Panc1 (cell line): ENCODE results near the gene OMP. TPM values are rescaled to one million over a fixed set of nuclear protein-coding genes. Genes with fewer than 3 reads are reported as not detected.

Experiments used
- ATAC-seq: fragments of 200-7000 bp; cut with Tn5 transposase; 2 replicates; pipeline ENCODE4 v1.9.1; 2020; ENCODE audit warnings: mild to moderate bottlenecking, moderate library complexity
- BruUV-seq: library from RNA; stranded (reverse); fragments of 400-500 nt; replicated peaks from 2 replicates; lab custom pipeline; 2021; lab: Mats Ljungman, UMichigan
- CTCF ChIA-PET: fragments of 300-600 bp; sonication (Branson Sonifier 250); formaldehyde crosslinking; loops from one replicate; lab custom pipeline; 2022; ENCODE audit warnings: antibody characterized with exemption; lab: Charles Lee
- POLR2A ChIA-PET: fragments of 300-600 bp; sonication (Branson Sonifier 250); formaldehyde crosslinking; loops from one replicate; lab custom pipeline; 2022; ENCODE audit warnings: antibody characterized with exemption; lab: Charles Lee
- DNase-seq: peaks from one replicate; pipeline ENCODE4 v3.0.0-alpha.2; 2010; ENCODE audit warnings: low read depth, low spot score
- H3K27ac ChIP-seq: 2 replicates; pipeline ENCODE4 v1.5.1; 2011; ENCODE audit warnings: mild to moderate bottlenecking, low read length, inconsistent platforms
- H3K27me3 ChIP-seq: fragments of 200-500 bp; sonication (Bioruptor generic); 2 replicates; pipeline ENCODE4 v1.6.0; 2014; ENCODE audit warnings: low read length, inconsistent platforms; ENCODE audit not compliant: control insufficient read depth, insufficient read depth
- H3K36me3 ChIP-seq: fragments of 200-500 bp; sonication (Bioruptor generic); 2 replicates; pipeline ENCODE4 v1.5.1; 2014; ENCODE audit warnings: inconsistent platforms, mild to moderate bottlenecking, low read length, moderate library complexity; ENCODE audit not compliant: control insufficient read depth, insufficient read depth
- H3K4me1 ChIP-seq: 2 replicates; pipeline ENCODE4 v1.5.1; 2011; ENCODE audit warnings: inconsistent platforms, mild to moderate bottlenecking, low read length, moderate library complexity; ENCODE audit not compliant: control insufficient read depth, insufficient read depth
- H3K4me3 ChIP-seq, 2 experiments: 2 replicates each; pipeline ENCODE4 v1.5.1; 2011 to 2012; ENCODE audit warnings: low read depth in 2 of 2, low read length in 2 of 2, mild to moderate bottlenecking in 2 of 2, inconsistent platforms in 1 of 2, moderate library complexity in 1 of 2
- H3K9me3 ChIP-seq: fragments of 200-500 bp; sonication (Bioruptor generic); 2 replicates; pipeline ENCODE4 v1.5.1; 2014; ENCODE audit warnings: low read depth, mild to moderate bottlenecking, inconsistent platforms, low read length, moderate library complexity; ENCODE audit not compliant: control insufficient read depth, insufficient read depth
- POLR2AphosphoS5 ChIP-seq: IDR thresholded peaks from 2 replicates; pipeline ENCODE4 v1.6.1; 2012; ENCODE audit warnings: mild to moderate bottlenecking, low read depth, low read length, moderate library complexity
- SIN3A ChIP-seq: IDR thresholded peaks from 2 replicates; pipeline ENCODE4 v1.6.1; 2012; ENCODE audit warnings: low read depth, mild to moderate bottlenecking, low read length, moderate library complexity, borderline replicate concordance; ENCODE audit not compliant: insufficient read depth
- TCF7L2 ChIP-seq: IDR thresholded peaks from 2 replicates; pipeline ENCODE4 v1.6.1; 2011; ENCODE audit warnings: mild to moderate bottlenecking, low read depth, low read length, inconsistent platforms
- in situ Hi-C: cut with HindIII; loops from 2 replicates; pipeline ENCODE4 v1.10.0; 2016; ENCODE audit warnings: low sequenced_read_pairs, low pct_unique_long_range_greater_than_20kb
- intact Hi-C: fragments of 100-400 bp; cut with micrococcal nuclease; formaldehyde crosslinking; loops from one replicate; pipeline ENCODE4 v1.10.0; 2022; ENCODE audit not compliant: unreplicated experiment
- total RNA-seq: library from RNA; stranded (reverse); gene quantifications from one replicate; pipeline ENCODE4 v1.2.1, GENCODE V29; 2021; ENCODE audit not compliant: unreplicated experiment
- TF ChIP-seq, protein P1 (sequence below): fragments of 450-650 bp; IDR thresholded peaks from 2 replicates; pipeline ENCODE4 v1.5.1; 2017; ENCODE audit warnings: mild to moderate bottlenecking
- TF ChIP-seq, protein P2 (sequence below), 2 experiments: IDR thresholded peaks; 2 replicates each; pipeline ENCODE4 v1.6.1; 2011 to 2012; ENCODE audit warnings: low read depth in 2 of 2, control low read depth in 1 of 2, low read length in 1 of 2, mild to moderate bottlenecking in 1 of 2, moderate library complexity in 1 of 2; ENCODE audit not compliant: insufficient read depth in 1 of 2

OMP gene
- total RNA-seq, 1 experiment from 2014 or later: 1.5 TPM

DNA sequence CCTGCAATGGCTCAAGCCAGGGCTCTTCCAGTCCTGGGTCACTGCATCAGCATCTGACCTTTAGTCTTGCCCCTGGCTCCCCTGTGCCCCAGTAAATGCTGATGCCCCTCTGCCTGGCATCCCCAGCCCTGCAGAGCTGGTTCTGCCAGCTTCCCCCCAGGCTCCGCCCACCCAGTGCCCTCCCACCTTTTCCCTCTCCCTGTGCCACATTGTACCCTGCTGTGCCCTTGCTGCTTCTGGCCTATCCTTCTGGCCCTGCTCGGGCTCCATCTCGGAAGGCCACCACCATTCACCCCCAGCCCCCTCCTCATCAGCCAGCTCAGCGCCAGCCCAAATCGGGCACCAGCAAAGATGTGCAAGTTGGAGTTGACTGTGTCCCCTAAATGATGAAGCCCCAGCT lies 28.4 kb upstream of the OMP start:
- H3K27ac ChIP-seq: no peak overlapping the region
- BruUV-seq: no TSS peak

DNA sequence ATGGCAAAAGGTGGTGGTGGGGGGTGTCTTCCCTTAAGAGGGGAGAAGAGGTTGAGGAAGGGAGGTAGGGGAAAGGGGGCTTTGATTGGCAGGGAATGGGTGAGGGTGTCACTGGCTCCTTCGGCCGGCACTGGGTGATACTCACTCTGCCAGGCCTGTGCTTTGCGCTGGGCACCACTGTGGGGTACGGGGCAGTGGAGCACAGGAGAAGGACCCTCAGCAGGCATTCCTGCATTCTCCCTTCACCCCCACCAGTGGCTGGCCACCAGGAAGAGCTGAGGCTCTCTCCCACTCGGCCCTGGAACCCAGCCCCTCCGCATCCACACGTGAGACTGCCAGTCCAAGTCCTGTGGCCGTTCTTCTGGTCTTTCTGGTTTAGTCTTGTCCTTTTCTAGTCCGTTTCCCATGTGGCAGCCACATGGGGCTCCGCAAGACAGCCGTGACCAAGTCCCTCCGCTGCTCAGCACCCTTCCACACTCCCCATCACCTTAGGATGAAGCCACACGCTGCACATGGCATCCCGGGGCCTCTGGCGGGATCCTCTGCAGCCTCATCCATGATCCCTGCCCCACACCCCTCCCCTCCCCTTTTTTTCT lies 27.9 kb upstream of the OMP start:
- TF ChIP-seq SIN3A (no peak), POLR2AphosphoS5 (no peak), TCF7L2 (no peak)
- TF ChIP-seq, protein P1, sequence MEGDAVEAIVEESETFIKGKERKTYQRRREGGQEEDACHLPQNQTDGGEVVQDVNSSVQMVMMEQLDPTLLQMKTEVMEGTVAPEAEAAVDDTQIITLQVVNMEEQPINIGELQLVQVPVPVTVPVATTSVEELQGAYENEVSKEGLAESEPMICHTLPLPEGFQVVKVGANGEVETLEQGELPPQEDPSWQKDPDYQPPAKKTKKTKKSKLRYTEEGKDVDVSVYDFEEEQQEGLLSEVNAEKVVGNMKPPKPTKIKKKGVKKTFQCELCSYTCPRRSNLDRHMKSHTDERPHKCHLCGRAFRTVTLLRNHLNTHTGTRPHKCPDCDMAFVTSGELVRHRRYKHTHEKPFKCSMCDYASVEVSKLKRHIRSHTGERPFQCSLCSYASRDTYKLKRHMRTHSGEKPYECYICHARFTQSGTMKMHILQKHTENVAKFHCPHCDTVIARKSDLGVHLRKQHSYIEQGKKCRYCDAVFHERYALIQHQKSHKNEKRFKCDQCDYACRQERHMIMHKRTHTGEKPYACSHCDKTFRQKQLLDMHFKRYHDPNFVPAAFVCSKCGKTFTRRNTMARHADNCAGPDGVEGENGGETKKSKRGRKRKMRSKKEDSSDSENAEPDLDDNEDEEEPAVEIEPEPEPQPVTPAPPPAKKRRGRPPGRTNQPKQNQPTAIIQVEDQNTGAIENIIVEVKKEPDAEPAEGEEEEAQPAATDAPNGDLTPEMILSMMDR: no peak
- TF ChIP-seq, protein P2, sequence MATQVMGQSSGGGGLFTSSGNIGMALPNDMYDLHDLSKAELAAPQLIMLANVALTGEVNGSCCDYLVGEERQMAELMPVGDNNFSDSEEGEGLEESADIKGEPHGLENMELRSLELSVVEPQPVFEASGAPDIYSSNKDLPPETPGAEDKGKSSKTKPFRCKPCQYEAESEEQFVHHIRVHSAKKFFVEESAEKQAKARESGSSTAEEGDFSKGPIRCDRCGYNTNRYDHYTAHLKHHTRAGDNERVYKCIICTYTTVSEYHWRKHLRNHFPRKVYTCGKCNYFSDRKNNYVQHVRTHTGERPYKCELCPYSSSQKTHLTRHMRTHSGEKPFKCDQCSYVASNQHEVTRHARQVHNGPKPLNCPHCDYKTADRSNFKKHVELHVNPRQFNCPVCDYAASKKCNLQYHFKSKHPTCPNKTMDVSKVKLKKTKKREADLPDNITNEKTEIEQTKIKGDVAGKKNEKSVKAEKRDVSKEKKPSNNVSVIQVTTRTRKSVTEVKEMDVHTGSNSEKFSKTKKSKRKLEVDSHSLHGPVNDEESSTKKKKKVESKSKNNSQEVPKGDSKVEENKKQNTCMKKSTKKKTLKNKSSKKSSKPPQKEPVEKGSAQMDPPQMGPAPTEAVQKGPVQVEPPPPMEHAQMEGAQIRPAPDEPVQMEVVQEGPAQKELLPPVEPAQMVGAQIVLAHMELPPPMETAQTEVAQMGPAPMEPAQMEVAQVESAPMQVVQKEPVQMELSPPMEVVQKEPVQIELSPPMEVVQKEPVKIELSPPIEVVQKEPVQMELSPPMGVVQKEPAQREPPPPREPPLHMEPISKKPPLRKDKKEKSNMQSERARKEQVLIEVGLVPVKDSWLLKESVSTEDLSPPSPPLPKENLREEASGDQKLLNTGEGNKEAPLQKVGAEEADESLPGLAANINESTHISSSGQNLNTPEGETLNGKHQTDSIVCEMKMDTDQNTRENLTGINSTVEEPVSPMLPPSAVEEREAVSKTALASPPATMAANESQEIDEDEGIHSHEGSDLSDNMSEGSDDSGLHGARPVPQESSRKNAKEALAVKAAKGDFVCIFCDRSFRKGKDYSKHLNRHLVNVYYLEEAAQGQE (IDR thresholded peaks at IDR 0.05; ENCODE audit: insufficient read depth in 1 of 2, low read depth in 2 of 2, low read length in 1 of 2): no peak
- ChIA-PET CTCF (no interaction called here), POLR2A (no interaction called here)
- no peak overlapping the region for H3K27ac ChIP-seq
- H3K4me1 ChIP-seq: peaks cover 9% of the 10 kb centered on the region
- ATAC-seq (no peak), DNase-seq (no peak)
- H3K4me3 ChIP-seq: no peak overlapping the region
- H3K36me3 ChIP-seq: no peaks in the 10 kb centered on the region
- intact Hi-C loops (no loop called here), in situ Hi-C loops (no loop called here)
- H3K27me3 ChIP-seq: no peaks in the 10 kb centered on the region
- no TSS peak for BruUV-seq
- H3K9me3 ChIP-seq: no peaks in the 10 kb centered on the region

More for the DNA sequence above, 28.4 kb upstream of the OMP start:
- Histone ChIP-seq H3K9me3 (no peaks in the 10 kb centered on the region), H3K4me3 (no peak overlapping the region), H3K36me3 (no peaks in the 10 kb centered on the region), H3K4me1 (peaks cover 9% of the 10 kb centered on the region), H3K27me3 (no peaks in the 10 kb centered on the region)
- DNase-seq (no peak), ATAC-seq (no peak)
- in situ Hi-C loops (no loop called here), intact Hi-C loops (no loop called here)
- TF ChIP-seq SIN3A: no peak
- TF ChIP-seq, protein P1: no peak
- no peak for TF ChIP-seq POLR2AphosphoS5
- TF ChIP-seq TCF7L2: no peak
- TF ChIP-seq, protein P2 (IDR thresholded peaks at IDR 0.05; ENCODE audit: insufficient read depth in 1 of 2, low read depth in 2 of 2, low read length in 1 of 2): no peak
- ChIA-PET POLR2A (no interaction called here), CTCF (interaction anchor here (2.1 kb wide), 1 partner anchor 17 kb away, joined by 14 read pairs; no protein-coding TSS in a partner anchor)
